GM19193 (cell line): ENCODE results near the gene IFFO2.

Experiments used
- POLR2A ChIP-seq: IDR thresholded peaks from 4 replicates; pipeline ENCODE4 v1.6.1; 2011; ENCODE audit not compliant: insufficient read depth, insufficient read length; ENCODE audit errors: extremely low read depth

IFFO2 gene

GRCh38 chr1:18907021-18907916, 49.2 kb downstream of the IFFO2 start:
- no peak for TF ChIP-seq POLR2A

GRCh38 chr1:18903291-18903756, 53.2 kb downstream of the IFFO2 start:
- TF ChIP-seq POLR2A = no peak

GRCh38 chr1:18902523-18903290, 53.8 kb downstream of the IFFO2 start, which contains the start of gene ALDH4A1:
Gene ALDH4A1 (minus strand): TSS chr1:18902555. CDS start chr1:18902523, 32 bp downstream.
- TF ChIP-seq POLR2A = peak; percentile 75

GRCh38 chr1:18901952-18902522, 54.4 kb downstream of the IFFO2 start:
- no peak for TF ChIP-seq POLR2A

GRCh38 chr1:18901147-18901951, 55.1 kb downstream of the IFFO2 start:
- TF ChIP-seq POLR2A = no peak

- TF ChIP-seq POLR2A = no peak
These were observed 56.1 kb downstream of the IFFO2 start for GRCh38 chr1:18900303-18900841.

- TF ChIP-seq POLR2A = no peak
These were observed 57.0 kb downstream of the IFFO2 start for GRCh38 chr1:18899363-18900049.

- TF ChIP-seq POLR2A = no peak
These were observed 57.9 kb downstream of the IFFO2 start for GRCh38 chr1:18898567-18898966.

GRCh38 chr1:18895317-18895716, 61.2 kb downstream of the IFFO2 start:
- TF ChIP-seq POLR2A = no peak

- TF ChIP-seq POLR2A = no peak
These were observed 63.4 kb downstream of the IFFO2 start for GRCh38 chr1:18893120-18893519.

GRCh38 chr1:18891426-18891780, 65.1 kb downstream of the IFFO2 start:
- no peak for TF ChIP-seq POLR2A

GRCh38 chr1:18890706-18891425, 65.6 kb downstream of the IFFO2 start:
- no peak for TF ChIP-seq POLR2A

- TF ChIP-seq POLR2A = no peak
These were observed 70.5 kb downstream of the IFFO2 start for GRCh38 chr1:18886003-18886335.

- no peak for TF ChIP-seq POLR2A
These were observed 71.0 kb downstream of the IFFO2 start for GRCh38 chr1:18885311-18886002.
